ENCODE data around the gene MYOM3.

MYOM3 gene

GRCh38 chr1:24113641-24114033 is 1.7 kb upstream of the MYOM3 start:
- DNase-seq: no peak

DNA sequence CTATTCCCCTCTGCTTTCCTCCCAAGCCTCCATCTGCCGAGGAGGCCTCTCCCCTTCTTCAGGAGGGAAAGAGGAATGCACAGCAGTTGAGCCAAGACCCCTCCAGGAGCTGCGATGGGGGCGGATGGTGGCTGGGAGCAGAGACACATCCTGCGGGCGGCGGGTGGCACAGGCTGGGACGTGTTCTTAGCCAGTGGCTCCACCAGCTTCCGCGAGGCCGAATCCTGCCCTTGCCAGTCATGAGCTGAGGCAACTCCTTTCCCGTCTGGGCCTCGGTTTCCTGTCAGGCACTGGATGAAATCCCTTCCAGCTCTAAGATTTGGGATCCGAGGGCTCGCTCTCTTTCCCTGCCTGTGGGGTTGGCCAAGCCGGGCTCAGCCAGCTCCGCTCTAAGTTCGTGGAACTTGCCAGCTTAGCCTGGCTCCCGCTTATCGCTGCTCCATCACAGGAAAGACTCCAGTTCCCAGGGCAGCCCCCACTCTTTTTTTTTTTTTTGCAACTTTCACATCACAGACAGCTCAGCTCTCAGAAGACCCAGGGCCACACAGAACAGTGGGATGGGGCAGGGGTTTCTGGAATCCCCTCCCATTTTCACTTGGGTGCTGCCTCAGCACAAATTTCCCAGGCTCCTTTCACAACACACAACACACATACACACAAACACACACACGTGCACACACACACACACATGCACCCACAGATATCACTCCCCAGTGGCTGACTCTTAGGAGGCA is 506 bp downstream of the MYOM3 start:
- DNase-seq: no peak

GRCh38 chr1:24110642-24111261 is 1.2 kb downstream of the MYOM3 start:
- no peak for DNase-seq

- no peak for DNase-seq
Observed at GRCh38 chr1:24109686-24110475, 2.1 kb downstream of the MYOM3 start.

DNA sequence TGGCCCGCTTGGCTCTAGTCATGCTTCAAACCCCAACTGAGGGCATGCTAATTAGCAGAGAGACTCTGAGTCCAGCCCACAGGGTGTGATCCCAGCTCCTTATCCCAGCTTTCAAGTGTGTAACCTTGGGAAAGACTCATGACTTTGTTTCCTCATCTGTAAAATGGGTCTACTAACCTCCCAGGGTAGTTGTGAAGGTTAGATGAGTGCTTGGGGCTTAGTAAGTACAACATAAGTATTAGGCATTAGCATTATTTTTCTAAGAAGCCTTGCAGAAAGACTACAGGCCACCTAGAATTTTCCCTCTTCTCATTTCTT is 2.8 kb downstream of the MYOM3 start:
- DNase-seq: no peak

- no peak for DNase-seq
Observed at GRCh38 chr1:24108334-24109165, 3.4 kb downstream of the MYOM3 start.

- no peak for DNase-seq
Observed at GRCh38 chr1:24107462-24108138, 4.3 kb downstream of the MYOM3 start.

- DNase-seq: no peak
Observed at GRCh38 chr1:24105368-24106160, 6.4 kb downstream of the MYOM3 start.

GRCh38 chr1:24104854-24105253 is 7.1 kb downstream of the MYOM3 start:
- no peak for DNase-seq

GRCh38 chr1:24103879-24104278 is 8.1 kb downstream of the MYOM3 start:
- no peak for DNase-seq

DNA sequence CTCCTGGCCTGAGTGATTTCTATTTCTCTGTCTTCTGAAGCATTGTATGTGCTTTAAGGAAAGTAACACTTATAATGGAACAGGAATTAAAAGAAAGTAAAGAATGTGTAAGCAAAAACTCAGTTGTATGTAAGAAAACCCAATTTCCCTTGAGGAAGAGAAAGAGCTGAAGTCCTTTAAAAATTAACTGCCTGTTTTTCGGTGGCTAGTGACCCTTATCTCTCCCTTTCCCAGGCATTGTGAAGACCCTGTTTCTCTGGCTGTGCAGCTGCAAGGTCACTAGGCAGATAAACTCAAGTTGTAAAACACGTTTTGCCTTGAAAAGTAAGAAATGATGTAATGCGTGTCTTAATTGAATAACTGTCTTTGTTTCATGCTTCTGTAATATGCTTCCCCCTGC is 8.5 kb downstream of the MYOM3 start:
- DNase-seq: no peak

- no peak for DNase-seq
Observed at GRCh38 chr1:24102961-24103360, 9.0 kb downstream of the MYOM3 start.

GRCh38 chr1:24101796-24102586 is 9.9 kb downstream of the MYOM3 start:
- DNase-seq: no peak

- peak; percentile 61 for DNase-seq
Observed at GRCh38 chr1:24100945-24101737, 10.8 kb downstream of the MYOM3 start.

DNA sequence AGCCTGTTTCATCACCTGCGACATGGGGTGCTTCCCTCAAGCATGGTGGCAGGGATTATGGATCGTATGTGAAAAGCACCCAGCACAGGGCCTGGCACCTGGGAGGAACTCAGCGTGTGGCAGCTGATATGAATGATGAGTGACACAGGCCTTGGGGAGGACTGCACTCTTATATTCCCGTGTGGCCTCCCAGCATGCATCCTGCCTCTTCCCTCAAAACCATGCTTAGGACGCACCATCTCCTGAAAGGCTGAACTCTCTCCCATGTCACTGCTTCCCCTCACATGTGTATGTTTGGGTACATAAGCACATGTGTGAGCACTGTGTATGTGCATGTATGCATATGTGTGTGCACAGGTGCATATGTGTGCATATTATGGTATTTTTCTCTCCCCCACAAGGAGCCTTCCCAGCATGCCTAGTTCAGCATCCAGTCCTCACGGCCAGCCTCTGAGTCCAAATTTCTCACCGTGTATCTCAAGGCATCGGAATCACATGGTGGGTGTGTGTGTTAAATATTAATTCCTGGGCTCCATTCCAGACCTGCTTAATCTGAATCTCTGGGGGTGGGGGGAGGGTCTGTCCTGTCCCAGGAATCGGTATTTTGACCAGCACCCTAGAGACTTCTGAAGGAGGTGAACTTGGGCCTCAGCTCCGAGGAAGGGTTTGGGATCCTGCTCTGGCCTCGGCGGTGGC is 12.8 kb downstream of the MYOM3 start:
- no peak for DNase-seq

- DNase-seq: no peak
Observed at GRCh38 chr1:24098102-24098501, 13.8 kb downstream of the MYOM3 start.

- no peak for DNase-seq
Observed at GRCh38 chr1:24097663-24098062, 14.3 kb downstream of the MYOM3 start.

DNA sequence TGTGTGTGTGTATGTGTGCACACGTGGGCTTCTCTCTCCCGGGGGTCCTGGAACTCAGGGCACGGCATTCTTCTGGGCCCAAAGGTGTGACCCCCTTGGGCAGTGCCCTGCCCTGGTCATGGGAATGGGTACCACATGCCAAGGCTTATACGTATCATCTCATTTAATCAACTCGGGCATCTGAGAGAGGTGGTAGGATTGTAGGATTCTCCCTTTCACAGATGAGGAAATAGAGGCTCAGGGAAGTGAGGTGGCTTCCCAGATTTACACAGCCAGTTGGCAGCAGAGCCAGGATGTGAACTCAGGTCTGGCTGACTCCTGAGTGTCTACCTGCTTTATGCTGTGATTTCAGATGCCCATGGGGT is 15.2 kb downstream of the MYOM3 start:
- DNase-seq: no peak

DNA sequence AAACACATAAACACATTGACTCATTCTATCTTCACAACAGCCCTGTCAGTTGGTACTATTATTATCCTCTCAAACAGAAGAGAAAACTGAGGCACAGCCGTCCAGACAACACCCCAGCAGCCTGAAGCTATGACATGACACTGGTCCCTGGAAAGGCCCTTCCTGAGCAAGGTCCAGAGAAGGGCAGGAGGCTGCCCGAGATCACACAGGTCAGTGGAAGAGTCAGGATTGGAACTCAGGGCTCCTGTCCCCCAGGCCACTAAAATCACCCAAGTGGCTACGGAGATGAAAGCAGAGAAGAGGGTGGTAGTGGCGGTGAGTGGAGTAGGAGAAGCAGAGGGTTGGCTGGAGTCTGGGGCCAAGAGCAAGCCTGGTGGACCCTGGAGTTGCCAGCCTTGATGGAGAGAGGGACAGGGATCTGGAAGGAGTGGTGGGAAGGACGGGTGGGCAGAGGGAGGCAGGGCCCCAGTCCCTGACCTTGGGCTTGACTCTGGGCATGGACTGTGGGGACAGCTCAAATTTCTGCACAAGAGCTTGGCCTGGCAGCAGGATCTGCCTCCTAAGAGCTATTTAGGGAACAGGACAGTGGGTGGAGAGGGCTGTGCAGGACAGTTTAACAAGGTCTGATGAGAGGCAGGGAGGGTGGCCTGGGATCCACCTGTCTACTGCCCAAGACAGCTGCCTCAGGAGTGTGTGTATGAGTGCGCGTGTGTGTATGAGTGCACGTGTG is 15.8 kb downstream of the MYOM3 start:
- no peak for DNase-seq

All from NCI-H2171 treated with DMSO at 0.1 percent for 48 hours (cell line).